ENCODE results near the gene PBXIP1.
"Not testable (repeated sequence)": the region's sequence is repeated elsewhere in the genome, so short reads cannot be mapped to it uniquely, and the experiment has no call there.

PBXIP1 gene

DNA sequence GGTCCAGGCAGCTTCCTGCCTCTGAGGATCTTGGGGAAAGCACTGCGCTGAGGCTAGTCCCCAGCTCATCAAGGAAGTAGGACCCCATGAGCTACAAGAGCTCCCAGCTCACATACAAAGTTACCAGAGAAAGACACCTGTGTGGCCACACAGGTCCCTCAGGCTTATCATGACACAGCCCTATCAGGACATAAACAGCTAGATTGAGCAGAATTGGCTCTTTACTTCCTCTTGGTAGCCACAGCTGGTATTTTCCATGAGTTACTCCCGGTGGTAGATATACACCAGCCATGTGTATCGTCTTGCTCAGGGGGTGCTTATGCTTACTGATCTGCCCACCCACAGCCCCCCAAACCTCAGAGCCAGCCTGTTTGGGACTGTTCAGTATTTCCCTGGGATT is 38.7 kb upstream of the PBXIP1 start:
- no peak for DNase-seq

GRCh38 chr1:154994269-154994587 is 38.3 kb upstream of the PBXIP1 start:
- DNase-seq: no peak

DNA sequence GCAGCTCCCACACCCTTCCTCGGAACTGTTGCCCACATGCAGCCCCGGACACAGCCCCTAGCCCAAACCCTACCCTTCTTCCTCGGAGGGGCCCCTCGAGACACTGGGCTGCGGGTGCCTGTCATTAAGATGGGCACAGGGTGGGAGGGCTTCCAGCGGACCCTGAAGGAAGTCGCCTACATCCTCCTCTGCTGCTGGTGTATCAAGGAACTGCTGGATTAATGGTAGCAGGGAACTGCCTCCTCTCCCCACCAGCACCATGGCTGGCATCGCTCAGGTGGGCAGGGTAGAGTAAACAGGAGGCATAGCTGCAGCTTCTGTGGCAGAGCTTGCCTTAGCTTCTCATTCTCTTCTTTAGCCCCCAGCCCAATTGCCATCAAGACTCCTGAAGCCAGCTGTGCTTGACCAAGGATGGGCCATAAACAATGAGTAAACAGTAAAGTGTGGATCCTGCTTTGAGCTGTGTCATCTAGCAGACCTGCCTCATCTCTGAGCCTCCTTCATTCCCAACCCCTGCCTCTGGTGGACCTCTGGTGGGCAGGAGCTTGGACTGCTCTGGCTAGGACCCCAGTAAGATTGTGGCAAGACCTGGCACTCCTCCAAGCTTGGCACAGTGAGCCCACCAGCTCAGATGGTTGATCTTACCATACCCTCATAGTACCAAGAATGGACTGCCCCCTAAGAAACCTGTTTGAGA is 37.8 kb upstream of the PBXIP1 start, which contains the start of gene LENEP:
TSS of gene LENEP (plus strand) at position 15 of the 697 bp plus-strand sequence. CDS start at position 37, 22 bp downstream.
- DNase-seq: no peak

DNA sequence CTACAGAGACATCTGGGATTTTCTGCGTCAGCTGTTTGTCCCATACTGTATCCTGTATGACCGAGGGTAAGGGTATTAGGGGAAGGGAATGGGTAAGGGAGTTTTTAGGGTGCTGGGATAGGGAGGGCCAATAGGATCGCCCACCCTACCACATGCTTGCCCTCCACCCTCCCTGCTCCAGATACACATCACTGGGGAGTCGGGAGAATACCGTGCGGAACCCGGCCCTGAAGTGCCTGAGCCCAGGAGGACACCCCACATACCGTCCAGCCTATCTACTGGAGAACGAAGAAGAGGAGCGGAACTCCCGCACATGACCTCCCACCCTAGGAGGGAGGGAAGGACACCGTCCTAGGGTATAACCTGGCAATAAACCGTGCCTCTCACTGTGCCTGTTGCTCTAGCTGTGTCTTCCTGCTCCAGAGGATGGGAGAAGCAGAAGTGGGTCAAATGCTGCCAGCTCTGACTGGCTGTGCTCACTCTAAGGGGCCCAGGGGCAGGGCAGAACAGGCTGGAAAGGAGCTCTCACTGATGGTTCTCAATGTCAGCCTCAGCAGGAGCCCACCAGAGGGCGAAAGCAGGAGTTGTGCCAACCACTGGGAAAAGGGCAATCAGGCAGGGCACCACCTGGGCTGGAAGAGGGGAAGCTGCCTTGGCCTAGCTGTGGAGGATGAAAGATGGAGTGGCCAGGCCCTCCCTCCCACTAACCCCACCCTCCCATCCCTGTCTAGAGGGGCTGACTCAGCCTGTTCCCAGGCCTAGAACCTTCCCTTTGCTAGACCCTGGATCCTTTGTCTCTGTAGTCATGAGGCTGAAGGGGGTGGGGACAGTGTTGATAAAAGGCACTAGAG is 37.0 kb upstream of the PBXIP1 start:
- peak; percentile 49 for DNase-seq

- DNase-seq: no peak
Measured at GRCh38 chr1:154990276-154990675, 34.4 kb upstream of the PBXIP1 start.

GRCh38 chr1:154989195-154989860 is 33.4 kb upstream of the PBXIP1 start:
- no peak for DNase-seq

DNA sequence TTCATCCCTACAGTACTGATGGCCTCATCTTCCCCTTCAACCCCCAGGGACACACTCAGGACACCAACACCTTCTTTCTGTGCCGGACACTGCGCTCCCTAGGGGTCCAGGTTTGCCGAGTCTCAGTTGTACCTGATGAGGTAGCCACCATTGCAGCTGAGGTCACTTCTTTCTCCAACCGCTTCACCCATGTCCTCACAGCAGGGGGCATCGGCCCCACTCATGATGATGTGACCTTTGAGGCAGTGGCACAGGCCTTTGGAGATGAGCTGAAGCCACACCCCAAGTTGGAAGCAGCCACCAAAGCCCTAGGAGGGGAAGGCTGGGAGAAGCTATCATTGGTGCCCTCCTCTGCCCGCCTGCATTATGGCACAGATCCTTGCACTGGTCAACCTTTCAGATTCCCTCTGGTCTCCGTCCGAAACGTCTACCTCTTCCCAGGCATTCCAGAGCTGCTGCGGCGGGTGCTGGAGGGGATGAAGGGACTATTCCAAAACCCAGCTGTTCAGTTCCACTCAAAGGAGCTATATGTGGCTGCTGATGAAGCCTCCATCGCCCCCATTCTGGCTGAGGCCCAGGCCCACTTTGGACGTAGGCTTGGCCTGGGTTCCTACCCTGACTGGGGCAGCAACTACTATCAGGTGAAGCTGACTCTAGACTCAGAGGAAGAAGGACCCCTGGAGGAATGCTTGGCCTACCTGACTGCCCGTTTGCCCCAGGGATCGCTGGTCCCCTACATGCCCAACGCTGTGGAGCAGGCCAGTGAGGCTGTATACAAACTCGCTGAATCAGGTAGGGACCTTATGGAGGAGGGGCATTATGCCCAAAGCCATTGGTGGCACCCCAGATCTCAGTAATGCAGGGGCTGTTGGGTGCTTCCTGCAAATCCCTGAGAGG is 32.4 kb upstream of the PBXIP1 start:
- no peak for DNase-seq

DNA sequence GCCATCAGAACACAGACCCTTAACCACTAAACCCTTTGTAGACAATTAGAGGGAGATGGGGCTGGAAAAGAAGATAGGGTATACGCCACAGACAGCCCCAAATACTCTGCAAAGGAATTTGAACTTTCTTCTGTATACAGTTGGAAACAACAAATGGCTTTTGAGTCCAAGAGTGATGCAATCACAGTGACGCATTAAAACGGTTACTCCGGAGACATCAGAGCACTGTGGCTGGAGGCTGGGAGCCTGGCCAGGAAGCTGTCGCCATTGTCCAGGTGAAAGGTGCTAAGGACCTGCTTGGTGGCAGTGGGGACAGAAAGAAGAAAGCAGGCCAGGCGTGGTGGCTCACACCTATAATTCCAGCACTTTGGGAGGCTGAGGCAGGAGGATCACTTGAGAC is 31.4 kb upstream of the PBXIP1 start:
- no peak for DNase-seq

DNA sequence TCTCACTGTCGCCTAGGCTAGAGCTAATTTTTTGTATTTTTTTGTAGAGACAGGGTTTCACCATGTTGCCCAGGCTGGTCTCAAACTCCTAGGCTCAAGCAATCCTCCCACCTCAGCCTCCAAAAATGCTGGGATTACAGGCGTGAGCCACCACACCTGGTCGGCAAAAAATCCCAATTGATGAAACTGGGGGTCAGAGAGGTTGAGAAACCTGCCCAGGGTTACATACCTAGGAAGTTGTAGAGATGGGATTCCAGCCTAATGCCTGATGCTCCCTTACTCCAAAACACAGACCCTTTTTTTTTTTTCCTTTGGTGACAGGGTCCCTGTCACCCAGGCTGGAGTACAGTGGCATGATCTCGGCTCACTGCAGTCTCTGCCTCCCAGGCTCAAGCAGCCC is 30.8 kb upstream of the PBXIP1 start:
- DNase-seq: not testable (repeated sequence)

DNA sequence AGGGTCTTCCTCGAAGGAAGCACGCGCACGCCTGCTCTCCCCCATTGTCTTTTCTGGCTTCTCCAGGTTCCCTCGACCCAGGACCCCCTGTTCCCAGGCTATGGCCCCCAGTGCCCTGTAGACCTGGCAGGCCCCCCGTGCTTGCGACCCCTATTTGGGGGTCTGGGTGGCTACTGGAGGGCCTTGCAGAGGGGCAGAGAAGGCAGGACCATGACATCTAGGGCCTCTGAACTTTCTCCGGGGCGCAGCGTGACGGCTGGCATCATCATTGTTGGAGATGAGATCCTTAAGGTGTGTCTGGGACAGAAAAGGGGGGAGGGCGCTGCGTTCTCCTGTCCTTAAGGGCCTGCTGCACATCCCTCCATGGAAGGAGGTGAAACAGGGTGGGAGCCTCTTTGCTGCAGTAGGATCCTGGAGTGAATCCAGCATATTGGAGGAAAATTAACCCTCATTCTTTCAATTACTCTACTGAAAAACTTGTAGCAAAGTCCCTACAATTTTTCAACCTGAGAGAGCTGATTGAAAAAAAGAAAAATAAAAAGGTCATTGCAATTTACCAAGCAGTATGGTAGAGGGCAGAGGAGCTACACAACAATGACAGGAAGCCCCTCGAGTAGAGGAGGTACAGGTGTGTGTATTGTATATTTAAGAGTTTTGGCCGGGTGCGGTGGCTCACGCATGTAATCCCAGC is 28.0 kb upstream of the PBXIP1 start:
- DNase-seq: no peak

- peak; percentile 100 for DNase-seq
Measured at GRCh38 chr1:154982897-154983648, 27.2 kb upstream of the PBXIP1 start, which contains the start of gene FLAD1. FLAD1 (plus strand) TSS chr1:154983344; CDS start chr1:154983695, 351 bp downstream.

DNA sequence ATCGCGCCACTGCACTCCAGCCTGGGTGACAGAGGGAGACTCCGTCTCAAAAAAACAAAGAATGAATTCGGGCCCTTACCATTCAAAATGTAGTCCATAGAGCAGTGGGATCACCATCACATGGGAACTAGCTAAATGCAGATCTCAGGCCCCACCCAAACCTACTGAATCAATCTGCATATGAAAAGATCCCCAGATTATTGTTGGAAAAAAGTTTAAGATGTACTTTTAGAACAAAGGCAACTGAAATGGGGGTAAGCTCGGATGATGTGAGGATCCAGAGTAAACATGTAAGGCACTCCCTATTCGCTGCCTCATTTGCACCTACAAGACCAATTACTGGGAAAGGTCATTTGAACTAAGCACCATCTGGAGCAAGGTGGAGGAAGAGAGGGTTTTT is 26.4 kb upstream of the PBXIP1 start:
- DNase-seq: no peak

DNA sequence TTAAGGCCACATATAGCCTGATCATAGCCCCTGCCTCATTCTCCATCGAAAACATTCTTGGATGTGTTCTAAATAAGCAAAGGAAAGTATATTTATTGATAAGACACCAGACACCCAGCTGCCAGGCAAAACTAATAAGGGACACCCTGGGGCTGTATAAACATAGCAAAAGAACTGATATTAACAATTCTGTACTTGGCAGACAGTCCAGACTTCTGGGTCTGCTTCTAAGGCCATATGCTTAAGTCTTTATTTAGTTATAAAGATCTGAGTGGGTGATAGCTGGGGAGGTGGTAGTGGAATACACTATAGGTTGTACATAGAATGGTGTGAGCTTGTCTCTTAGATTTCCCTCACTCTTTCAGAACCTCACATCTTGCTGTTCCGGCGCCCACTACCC is 22.5 kb upstream of the PBXIP1 start:
- DNase-seq: no peak

DNA sequence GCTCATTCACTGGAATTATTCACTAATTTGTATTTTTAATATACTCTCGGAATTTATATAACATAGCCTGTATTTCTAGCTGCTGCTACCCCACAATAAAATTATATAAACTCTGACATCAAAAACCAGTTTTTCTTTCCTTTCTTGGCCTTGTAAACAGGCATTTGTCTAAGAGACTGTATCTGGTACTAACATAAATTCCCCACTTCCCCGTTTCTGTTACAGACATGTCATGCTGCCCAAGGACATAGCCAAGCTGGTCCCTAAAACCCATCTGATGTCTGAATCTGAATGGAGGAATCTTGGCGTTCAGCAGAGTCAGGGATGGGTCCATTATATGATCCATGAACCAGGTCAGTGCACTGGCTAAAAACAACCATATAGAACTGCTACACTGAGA is 21.9 kb upstream of the PBXIP1 start:
- not testable (repeated sequence) for DNase-seq

GRCh38 chr1:154975409-154976059 is 19.6 kb upstream of the PBXIP1 start:
- peak; percentile 60 for DNase-seq

GRCh38 chr1:154974808-154975408 is 19.0 kb upstream of the PBXIP1 start:
- peak; percentile 97 for DNase-seq

DNA sequence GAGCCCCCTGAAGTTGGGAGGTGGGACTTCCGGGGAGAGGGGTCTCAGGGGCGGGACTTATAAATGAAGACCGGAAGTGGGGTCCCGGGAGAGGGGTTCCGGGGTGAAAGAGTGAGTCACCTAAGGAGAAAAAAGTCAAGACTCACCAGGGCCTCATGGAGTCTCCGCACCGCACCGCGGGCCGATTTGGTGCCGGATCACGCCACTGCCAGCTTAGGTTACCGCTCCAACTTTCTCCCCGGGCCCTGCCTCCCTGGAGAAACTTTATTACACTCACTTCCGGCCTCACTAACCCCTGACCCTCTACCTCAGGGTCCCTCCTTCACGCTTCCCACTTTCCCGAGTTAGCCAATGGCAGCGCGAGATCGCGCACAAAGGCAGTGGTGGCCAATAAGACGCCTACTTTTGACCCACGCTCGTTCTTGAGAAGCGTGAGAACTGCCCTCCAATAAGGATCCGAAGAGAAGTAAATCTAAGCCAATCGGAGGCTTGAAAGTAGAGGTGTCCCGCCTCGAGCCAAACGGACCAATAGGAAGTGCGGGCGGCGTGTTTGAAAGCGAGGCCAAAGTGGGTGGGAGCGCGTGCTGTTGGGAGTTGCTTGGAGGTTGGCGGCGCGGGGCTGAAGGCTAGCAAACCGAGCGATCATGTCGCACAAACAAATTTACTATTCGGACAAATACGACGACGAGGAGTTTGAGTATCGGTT is 18.4 kb upstream of the PBXIP1 start, which contains the start of gene CKS1B:
TSS of gene CKS1B (plus strand) at position 580 of the 706 bp plus-strand sequence. CDS start at position 645, 65 bp downstream.
- peak; percentile 100 for DNase-seq

- DNase-seq: peak; percentile 98
Measured at GRCh38 chr1:154973344-154974101, 17.6 kb upstream of the PBXIP1 start.
